ENCODE measurements around the gene AP1G2.

- TF ChIP-seq, protein P1, sequence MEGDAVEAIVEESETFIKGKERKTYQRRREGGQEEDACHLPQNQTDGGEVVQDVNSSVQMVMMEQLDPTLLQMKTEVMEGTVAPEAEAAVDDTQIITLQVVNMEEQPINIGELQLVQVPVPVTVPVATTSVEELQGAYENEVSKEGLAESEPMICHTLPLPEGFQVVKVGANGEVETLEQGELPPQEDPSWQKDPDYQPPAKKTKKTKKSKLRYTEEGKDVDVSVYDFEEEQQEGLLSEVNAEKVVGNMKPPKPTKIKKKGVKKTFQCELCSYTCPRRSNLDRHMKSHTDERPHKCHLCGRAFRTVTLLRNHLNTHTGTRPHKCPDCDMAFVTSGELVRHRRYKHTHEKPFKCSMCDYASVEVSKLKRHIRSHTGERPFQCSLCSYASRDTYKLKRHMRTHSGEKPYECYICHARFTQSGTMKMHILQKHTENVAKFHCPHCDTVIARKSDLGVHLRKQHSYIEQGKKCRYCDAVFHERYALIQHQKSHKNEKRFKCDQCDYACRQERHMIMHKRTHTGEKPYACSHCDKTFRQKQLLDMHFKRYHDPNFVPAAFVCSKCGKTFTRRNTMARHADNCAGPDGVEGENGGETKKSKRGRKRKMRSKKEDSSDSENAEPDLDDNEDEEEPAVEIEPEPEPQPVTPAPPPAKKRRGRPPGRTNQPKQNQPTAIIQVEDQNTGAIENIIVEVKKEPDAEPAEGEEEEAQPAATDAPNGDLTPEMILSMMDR (IDR thresholded peaks at IDR 0.05; ENCODE audit: low read depth, low read length), result no peak
- no peak for TF ChIP-seq EZH2phosphoT487 (IDR thresholded peaks at IDR 0.05; ENCODE audit: low read depth)
Observed at GRCh38 chr14:23528555-23528954, 39.0 kb downstream of the AP1G2 start.
